ENCODE measurements around the gene MAPKAP1.

DNA sequence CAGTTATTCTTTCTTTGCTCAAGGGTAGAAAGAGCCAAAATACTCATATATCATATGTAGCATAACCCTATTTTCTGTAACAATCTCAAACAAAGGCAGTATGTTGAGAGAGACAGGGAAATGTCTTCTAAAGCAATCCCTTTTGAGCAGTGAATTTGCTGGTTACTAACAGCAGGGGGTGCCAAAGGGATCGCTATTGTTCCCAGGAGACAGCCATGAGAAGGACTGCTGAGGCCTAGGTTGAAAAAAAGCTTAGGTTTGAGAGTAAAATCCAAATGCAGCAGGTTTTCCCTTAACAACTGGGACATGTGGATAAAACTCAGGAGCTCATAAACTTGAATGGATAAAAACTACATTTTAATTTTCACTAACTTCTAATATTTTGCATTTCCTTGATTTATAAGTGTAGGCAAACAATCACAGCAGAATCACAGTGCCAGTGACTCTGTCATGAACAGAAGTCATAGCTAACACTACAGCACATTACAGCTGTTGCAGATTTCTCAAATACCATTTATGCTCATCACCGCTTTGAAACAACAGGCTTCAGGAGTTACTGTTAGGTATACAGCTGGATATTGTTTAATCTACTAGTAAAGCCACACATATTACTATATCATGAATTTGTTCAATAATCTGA lies 148.4 kb downstream of the MAPKAP1 start:
- TF ChIP-seq EZH2phosphoT487 (IDR thresholded peaks at IDR 0.05; ENCODE audit: insufficient read depth, low read depth) (no peak), EZH2 (IDR thresholded peaks at IDR 0.05; ENCODE audit: insufficient read depth, poor library complexity, severe bottlenecking) (no peak)

Data from GM23248 (cell line).